ENCODE results near the gene LSM12.

GRCh38 chr17:44082256-44082927 lies 15.9 kb upstream of the LSM12 start:
- TF ChIP-seq, protein P1, sequence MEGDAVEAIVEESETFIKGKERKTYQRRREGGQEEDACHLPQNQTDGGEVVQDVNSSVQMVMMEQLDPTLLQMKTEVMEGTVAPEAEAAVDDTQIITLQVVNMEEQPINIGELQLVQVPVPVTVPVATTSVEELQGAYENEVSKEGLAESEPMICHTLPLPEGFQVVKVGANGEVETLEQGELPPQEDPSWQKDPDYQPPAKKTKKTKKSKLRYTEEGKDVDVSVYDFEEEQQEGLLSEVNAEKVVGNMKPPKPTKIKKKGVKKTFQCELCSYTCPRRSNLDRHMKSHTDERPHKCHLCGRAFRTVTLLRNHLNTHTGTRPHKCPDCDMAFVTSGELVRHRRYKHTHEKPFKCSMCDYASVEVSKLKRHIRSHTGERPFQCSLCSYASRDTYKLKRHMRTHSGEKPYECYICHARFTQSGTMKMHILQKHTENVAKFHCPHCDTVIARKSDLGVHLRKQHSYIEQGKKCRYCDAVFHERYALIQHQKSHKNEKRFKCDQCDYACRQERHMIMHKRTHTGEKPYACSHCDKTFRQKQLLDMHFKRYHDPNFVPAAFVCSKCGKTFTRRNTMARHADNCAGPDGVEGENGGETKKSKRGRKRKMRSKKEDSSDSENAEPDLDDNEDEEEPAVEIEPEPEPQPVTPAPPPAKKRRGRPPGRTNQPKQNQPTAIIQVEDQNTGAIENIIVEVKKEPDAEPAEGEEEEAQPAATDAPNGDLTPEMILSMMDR (IDR thresholded peaks at IDR 0.05; ENCODE audit: insufficient read depth, low read length, poor library complexity, severe bottlenecking) = no peak
- no peak for TF ChIP-seq EZH2phosphoT487 (conservative IDR thresholded peaks at IDR 0.05; ENCODE audit: low read length)

Measured in SU-DHL-6 (cell line).